T-helper 1 cell treated with Interleukin-12 subunit alpha and Interleukin-12 subunit beta and Interleukin-4 antibody, amounts not matched to agents 30 μg/mL and 1 μg/mL, for 36 hours (primary cell): ENCODE measurements around the gene HLTF.
A peak's percentile ranks its signal among the peaks of the same experiment; 100 is the strongest.

Source experiments
- H3K27ac Mint-ChIP-seq: one replicate; pipeline ENCODE4 v1.8.0; 2021; ENCODE audit warnings: mild to moderate bottlenecking, mixed read lengths
- H3K27me3 Mint-ChIP-seq: one replicate; pipeline ENCODE4 v1.8.0; 2021; ENCODE audit warnings: low read depth, mixed read lengths
- H3K36me3 Mint-ChIP-seq: one replicate; pipeline ENCODE4 v1.8.0; 2021; ENCODE audit warnings: low read depth, mixed read lengths
- H3K4me1 Mint-ChIP-seq: one replicate; pipeline ENCODE4 v1.8.0; 2021; ENCODE audit warnings: low read depth, mixed read lengths
- H3K4me3 Mint-ChIP-seq: one replicate; pipeline ENCODE4 v1.8.0; 2021; ENCODE audit warnings: mild to moderate bottlenecking, moderate library complexity, mixed read lengths
- H3K9me3 Mint-ChIP-seq: one replicate; pipeline ENCODE4 v1.8.0; 2021; ENCODE audit warnings: mixed read lengths

The HLTF gene

DNA sequence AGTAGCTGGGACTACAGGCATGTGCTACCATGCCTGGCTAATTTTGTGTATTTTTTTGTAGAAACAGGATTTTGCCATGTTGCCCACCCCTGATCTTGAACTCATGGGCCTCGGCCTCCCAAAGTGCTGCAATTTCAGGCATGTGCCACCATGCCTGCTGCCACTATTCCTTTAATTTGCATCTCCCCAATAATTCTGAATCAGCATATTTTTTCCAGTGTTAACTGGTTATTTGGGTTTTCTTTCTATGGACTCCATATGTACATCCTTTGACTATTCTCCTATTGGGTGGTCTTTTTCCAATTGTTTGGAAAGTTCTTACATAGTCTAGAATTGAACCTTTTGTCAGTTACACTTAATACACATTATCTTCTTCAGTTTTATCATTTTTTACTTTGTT is 28.1 kb downstream of the HLTF start:
- H3K4me1 Mint-ChIP-seq, result no peaks in the 10 kb centered on the region
- peaks cover 39% of the 10 kb centered on the region for H3K36me3 Mint-ChIP-seq
- no peak overlapping the region for H3K4me3 Mint-ChIP-seq
- no peaks in the 10 kb centered on the region for H3K27me3 Mint-ChIP-seq
- H3K27ac Mint-ChIP-seq, result no peak overlapping the region
- H3K9me3 Mint-ChIP-seq, result peaks cover 5% of the 10 kb centered on the region

DNA sequence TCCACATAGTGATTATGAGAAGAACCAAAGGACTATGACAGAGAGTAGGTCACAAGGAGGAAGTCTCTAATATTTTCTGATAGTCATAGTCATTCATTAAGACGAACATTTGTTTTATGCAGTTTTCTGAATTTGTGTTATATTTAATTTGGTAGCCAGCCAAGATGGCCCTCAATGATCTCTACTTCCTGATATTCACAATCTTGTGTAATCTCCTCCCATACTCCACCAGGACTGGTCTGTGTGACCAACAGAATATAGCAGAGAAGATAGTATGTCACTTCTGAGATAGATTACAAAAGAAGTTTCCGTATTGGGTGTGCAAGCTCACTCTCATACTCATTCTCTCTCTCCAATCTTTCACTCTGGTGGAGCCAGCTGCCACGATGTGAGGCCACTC is 30.8 kb downstream of the HLTF start:
- H3K36me3 Mint-ChIP-seq, result peaks cover 51% of the 10 kb centered on the region
- H3K4me1 Mint-ChIP-seq, result no peaks in the 10 kb centered on the region
- no peak overlapping the region for H3K27ac Mint-ChIP-seq

DNA sequence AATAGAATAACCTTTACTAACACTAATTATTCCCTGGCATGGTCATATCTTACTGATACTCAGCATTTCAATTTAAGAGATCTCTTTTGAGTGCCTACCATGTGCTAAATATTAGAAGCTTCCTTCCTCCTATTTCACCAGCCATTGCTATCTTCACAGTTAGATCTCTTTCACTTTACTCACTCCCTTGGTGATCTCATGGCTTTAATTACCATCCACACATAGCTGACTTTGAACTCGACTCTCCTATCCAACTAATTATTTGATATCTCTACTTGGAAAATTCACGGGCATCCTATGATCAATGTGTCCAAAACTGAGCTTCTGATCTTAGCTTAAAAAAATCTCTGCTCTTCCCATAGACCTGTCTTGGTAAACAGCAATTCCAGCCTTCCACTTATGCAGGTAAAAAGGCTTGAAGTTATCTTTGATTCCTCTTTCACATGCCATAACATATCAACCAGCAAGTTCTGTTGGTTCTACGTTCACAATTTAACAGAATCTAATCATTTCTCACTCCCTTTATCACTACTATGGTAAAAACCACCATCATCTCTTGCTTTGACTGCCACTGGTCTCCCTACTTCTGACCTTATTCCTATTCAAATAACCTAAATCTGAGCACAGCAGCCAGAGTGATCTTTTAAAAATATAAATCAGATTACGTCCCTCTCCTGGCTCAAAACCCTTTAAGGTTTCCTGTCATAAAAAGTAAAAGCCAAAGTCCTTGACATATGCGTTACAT is 41.8 kb downstream of the HLTF start:
- peaks cover 31% of the 10 kb centered on the region for H3K36me3 Mint-ChIP-seq
- H3K4me1 Mint-ChIP-seq, result peaks cover 15% of the 10 kb centered on the region
- no peak overlapping the region for H3K4me3 Mint-ChIP-seq
- H3K27ac Mint-ChIP-seq, result no peak overlapping the region
- H3K9me3 Mint-ChIP-seq, result no peaks in the 10 kb centered on the region
- H3K27me3 Mint-ChIP-seq, result no peaks in the 10 kb centered on the region

More for the DNA sequence above, 30.8 kb downstream of the HLTF start:
- Mint-ChIP-seq H3K4me3 (no peak overlapping the region), H3K9me3 (peaks cover 13% of the 10 kb centered on the region), H3K27me3 (no peaks in the 10 kb centered on the region)

DNA sequence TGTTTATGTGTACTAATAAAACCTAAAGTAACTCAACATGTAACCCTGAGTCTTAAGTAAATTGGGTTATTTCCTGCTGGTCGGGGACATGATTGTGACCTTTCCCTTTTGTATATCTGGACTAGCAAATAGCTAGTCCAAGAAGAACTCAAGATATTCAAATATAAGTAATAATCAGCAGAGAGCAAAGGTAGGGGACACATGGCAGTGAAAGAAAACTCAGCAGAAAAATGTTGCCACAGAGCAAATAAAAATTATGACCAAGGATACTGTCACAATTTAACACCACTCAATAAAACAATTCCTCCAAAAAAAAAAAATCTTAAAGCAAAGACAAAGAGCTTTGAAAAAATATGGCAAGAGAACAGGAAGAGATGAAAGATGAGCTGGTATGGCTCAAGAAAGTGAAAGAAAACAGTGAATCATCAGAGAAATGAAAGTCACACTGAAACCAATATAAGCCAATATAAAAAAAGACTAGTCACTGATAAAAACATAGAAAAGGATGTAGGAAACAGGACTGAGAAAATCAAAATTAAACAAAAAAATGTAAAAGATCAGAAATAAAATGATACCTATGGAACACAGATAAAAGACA is 43.4 kb downstream of the HLTF start:
- Mint-ChIP-seq H3K4me3 (peak overlapping the region; percentile 43), H3K4me1 (peaks cover 15% of the 10 kb centered on the region), H3K27me3 (no peaks in the 10 kb centered on the region), H3K27ac (peak overlapping the region; percentile 73), H3K36me3 (peaks cover 32% of the 10 kb centered on the region), H3K9me3 (no peaks in the 10 kb centered on the region)

DNA sequence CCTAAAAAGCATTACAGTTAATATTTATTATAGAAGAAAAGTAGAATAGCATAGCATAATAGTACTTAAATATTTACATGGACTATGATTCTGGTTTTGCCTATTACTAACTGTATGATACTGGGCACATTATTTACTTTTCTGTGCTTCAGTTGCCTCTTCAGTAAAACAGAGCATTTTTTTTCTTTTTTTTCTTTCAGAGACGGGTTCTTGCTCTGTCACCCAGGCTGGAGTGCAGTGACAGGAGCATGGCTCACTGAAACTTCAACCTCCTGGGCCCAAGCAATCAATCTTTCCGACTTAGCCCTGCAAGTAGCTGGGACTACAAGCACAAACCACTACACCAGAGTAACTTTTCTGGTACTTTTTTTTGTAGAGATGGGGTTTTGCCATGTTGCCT is 48.0 kb downstream of the HLTF start:
- Mint-ChIP-seq H3K27me3 (no peaks in the 10 kb centered on the region), H3K4me1 (peaks cover 11% of the 10 kb centered on the region), H3K36me3 (peaks cover 22% of the 10 kb centered on the region), H3K27ac (no peak overlapping the region), H3K4me3 (no peak overlapping the region), H3K9me3 (no peaks in the 10 kb centered on the region)

DNA sequence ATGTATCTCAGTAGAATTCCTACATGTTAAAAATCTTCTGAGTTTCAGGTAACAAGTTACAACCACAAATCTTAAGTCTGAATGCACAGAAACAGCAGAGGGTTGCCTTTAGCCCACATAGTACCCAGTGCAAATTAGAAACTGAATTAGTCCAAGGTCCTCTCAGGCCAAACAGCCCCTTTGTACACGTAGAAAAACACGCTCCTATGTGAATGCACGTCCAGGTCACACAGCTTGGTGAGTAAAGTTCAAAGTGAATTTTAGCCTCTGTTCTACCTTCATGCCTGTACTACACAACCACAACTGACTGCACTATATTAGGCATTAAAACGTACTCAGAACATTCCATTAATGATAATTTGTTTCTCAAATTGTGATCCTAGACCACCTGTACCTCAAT is 48.6 kb downstream of the HLTF start:
- Mint-ChIP-seq H3K4me1 (peaks cover 6% of the 10 kb centered on the region), H3K4me3 (no peak overlapping the region), H3K27me3 (no peaks in the 10 kb centered on the region), H3K27ac (no peak overlapping the region), H3K36me3 (peaks cover 18% of the 10 kb centered on the region), H3K9me3 (no peaks in the 10 kb centered on the region)

DNA sequence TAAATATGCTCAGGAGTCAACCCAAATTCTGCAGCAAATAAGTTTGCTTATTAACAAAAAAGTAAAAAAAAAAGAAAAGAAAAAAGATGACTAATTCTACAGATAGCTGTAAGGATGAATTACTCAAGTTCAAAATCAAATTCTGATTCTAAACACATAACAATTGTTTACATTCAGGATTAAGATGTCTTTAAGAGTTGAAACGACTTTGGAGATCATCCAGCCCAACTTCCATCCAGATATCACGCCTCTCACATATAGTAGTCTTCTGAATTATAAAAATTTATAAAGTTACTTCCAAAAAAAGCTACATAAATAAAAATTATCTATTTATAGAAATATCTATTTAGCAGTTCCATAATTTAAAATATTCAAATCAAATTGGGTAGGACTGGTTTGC is 55.2 kb downstream of the HLTF start:
- no peaks in the 10 kb centered on the region for H3K9me3 Mint-ChIP-seq
- no peaks in the 10 kb centered on the region for H3K4me1 Mint-ChIP-seq
- no peak overlapping the region for H3K4me3 Mint-ChIP-seq
- H3K27ac Mint-ChIP-seq, result no peak overlapping the region
- H3K27me3 Mint-ChIP-seq, result no peaks in the 10 kb centered on the region
- H3K36me3 Mint-ChIP-seq, result peaks cover 17% of the 10 kb centered on the region

DNA sequence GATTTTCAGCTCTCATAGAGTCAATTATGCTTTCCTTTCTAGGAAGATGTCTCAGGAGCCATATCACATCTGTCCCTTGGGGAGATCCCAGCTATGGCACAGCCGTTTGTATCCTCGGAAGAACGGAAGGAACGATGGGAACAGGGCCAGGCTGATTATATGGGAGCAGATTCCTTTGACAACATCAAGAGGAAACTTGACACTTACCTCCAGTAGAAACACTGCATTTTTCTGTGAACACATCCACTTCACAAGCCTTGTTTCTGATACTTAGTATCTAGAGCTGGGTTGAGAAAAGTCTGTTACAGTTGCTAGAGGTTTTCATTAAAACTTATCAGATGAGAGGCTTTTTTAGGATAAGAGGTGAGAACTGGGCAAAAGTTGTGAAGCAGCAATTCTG is 59.6 kb downstream of the HLTF start:
- Mint-ChIP-seq H3K9me3 (no peaks in the 10 kb centered on the region), H3K4me3 (no peak overlapping the region), H3K27ac (no peak overlapping the region), H3K4me1 (peaks cover 1% of the 10 kb centered on the region), H3K36me3 (peaks cover 37% of the 10 kb centered on the region), H3K27me3 (no peaks in the 10 kb centered on the region)

DNA sequence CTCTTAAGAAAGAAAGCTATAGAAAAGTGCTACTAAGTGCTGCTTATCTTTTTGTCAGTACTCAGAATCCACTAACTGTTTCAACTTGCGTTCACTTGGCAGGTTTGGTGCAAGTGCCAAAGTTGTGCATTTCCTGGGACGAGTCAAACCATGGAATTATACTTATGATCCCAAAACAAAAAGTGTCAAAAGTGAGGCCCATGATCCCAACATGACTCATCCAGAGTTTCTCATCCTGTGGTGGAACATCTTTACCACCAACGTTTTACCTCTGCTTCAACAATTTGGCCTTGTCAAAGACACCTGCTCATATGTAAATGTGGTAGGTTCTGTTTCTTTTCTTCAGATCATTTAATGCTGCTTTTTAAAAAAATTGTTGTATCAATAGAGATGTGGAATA is 62.4 kb downstream of the HLTF start:
- Mint-ChIP-seq H3K36me3 (peaks cover 42% of the 10 kb centered on the region), H3K4me3 (no peak overlapping the region), H3K27me3 (no peaks in the 10 kb centered on the region), H3K4me1 (peaks cover 1% of the 10 kb centered on the region), H3K27ac (no peak overlapping the region), H3K9me3 (no peaks in the 10 kb centered on the region)

DNA sequence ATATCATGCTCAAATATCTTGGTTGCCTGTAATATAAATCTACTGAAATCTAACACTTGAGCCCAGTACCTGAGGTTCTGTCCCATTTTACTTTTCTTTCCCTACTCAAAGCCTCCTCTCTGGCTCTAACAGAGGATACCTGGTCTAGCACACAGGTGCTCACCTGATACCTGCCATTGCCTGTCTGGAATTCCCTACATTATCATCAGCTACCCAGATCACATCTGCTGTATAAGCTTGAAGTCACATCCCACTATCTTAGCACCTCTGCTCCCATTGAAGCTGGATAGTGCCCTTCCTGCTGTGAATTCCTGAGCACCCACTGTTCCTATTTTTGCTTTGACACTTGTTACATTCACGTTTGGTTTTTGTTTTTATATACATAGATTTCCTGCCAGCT is 64.5 kb downstream of the HLTF start:
- peaks cover 38% of the 10 kb centered on the region for H3K36me3 Mint-ChIP-seq
- H3K4me1 Mint-ChIP-seq, result peaks cover 4% of the 10 kb centered on the region
- no peaks in the 10 kb centered on the region for H3K9me3 Mint-ChIP-seq
- no peaks in the 10 kb centered on the region for H3K27me3 Mint-ChIP-seq
- H3K4me3 Mint-ChIP-seq, result no peak overlapping the region
- H3K27ac Mint-ChIP-seq, result no peak overlapping the region

DNA sequence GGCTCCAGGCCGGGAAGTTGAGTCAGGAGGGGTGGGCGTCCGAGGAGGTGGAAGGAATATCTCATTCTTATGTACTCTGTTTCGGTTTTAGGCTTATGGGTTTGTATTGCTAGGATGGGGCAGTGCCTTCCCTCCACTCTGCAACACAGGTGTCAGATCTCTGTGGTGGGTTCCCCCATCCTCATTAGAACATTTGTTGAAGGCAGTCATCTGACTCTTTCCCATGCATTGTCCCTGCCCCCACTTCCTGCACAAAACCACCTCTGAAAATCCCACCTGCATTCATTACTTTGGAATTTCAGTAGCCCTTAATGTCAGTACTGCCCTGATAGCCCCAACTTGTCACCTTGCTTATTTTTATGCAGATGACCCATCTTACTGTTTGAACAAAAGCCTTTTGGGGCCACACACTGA is 65.5 kb downstream of the HLTF start:
- no peak overlapping the region for H3K27ac Mint-ChIP-seq

DNA sequence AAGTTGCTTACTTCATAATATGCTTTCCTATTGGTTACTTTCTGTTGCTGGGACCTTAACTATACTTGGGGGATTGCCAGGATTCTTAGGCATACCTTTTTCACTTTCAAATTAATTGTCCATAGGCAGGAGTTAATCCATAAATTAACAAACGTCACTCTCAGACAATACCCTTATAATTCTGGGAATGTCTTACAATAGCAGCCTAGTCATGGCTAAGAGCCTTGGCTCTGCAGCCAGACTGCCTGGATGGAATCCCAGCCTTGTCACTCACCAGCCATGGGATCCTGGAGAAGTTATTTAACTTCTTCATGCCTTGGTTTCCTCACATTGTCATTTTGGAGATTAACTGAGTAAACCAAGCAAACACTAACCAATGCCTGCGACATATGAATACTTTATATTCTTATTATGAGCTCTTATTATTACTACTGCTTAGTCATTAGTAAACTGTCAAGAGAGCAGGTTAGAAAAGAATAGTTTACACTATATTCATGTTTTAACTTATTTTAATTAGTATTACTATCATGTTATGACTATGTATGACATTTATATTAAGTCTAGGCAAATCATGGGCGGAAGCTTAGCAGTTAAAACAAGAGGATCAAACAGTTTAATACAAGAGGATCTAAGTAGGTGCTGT is 66.0 kb downstream of the HLTF start:
- H3K4me1 Mint-ChIP-seq, result peaks cover 9% of the 10 kb centered on the region
- no peak overlapping the region for H3K4me3 Mint-ChIP-seq
- H3K27me3 Mint-ChIP-seq, result no peaks in the 10 kb centered on the region
- no peaks in the 10 kb centered on the region for H3K9me3 Mint-ChIP-seq
- peaks cover 37% of the 10 kb centered on the region for H3K36me3 Mint-ChIP-seq
- H3K27ac Mint-ChIP-seq, result no peak overlapping the region

More for the DNA sequence above, 65.5 kb downstream of the HLTF start:
- Mint-ChIP-seq H3K4me1 (peaks cover 5% of the 10 kb centered on the region), H3K27me3 (no peaks in the 10 kb centered on the region), H3K9me3 (no peaks in the 10 kb centered on the region), H3K36me3 (peaks cover 37% of the 10 kb centered on the region), H3K4me3 (no peak overlapping the region)

DNA sequence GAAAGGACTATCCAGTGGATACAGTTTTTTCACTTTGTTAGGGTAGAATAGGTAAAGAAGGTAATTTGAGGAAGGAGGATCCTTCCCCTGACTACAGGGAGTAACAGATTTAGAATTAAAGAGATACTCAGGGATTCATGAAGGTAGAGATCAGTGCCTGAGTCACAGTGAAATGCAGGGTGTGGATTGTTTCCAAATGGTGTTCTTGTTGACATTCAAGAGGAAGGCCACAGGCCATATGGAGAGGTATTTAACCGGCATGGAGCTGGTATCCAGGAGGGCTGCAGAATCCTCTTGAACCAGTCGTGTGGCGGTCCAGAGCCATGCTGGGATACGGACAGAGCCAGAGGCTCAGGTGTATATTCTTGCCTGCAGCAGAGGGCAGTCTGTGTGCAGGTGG is 66.8 kb downstream of the HLTF start:
- no peak overlapping the region for H3K27ac Mint-ChIP-seq

DNA sequence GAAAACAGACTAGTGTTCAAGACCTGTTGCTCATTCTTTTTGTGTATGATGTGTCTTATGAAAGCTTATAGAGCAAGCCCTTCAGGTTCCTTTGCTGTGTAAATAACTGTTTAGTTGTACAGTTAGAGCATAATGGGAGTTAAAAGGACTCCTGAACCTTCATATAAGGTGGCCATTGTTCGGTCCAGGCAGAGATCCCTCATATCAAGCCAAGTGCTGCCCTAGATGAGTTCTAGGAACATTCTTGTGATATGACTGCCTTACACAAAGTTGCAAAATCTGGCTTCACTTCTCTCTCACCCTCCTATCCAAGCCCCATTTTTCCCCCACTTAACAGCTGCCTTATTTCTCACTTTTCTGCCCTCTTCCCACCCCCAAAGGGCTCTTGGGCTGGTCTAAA is 68.1 kb downstream of the HLTF start:
- H3K36me3 Mint-ChIP-seq, result peaks cover 32% of the 10 kb centered on the region
- H3K27me3 Mint-ChIP-seq, result no peaks in the 10 kb centered on the region
- H3K4me3 Mint-ChIP-seq, result no peak overlapping the region
- peaks cover 15% of the 10 kb centered on the region for H3K4me1 Mint-ChIP-seq
- H3K27ac Mint-ChIP-seq, result no peak overlapping the region
- no peaks in the 10 kb centered on the region for H3K9me3 Mint-ChIP-seq

More for the DNA sequence above, 66.8 kb downstream of the HLTF start:
- Mint-ChIP-seq H3K4me3 (no peak overlapping the region), H3K9me3 (no peaks in the 10 kb centered on the region), H3K4me1 (peaks cover 11% of the 10 kb centered on the region), H3K36me3 (peaks cover 36% of the 10 kb centered on the region), H3K27me3 (no peaks in the 10 kb centered on the region)
